ENCODE data around the gene GHDC. TPM values are rescaled to one million over a fixed set of nuclear protein-coding genes. Genes with fewer than 3 reads are reported as not detected.

GHDC gene
- total RNA-seq, 1 donor from 2014 or later, result 8.4 TPM

GRCh38 chr17:42179335-42179734, 15.0 kb downstream of the GHDC start:
- H3K36me3 ChIP-seq, result no peaks in the 10 kb centered on the region
- H3K4me3 ChIP-seq, result no peak overlapping the region
- peaks cover 37% of the 10 kb centered on the region for H3K4me1 ChIP-seq
- no peak for TF ChIP-seq CTCF (IDR thresholded peaks at IDR 0.05; ENCODE audit: borderline replicate concordance)
- H3K27ac ChIP-seq (replicated peaks), result no peak overlapping the region
- intact Hi-C loops (cut with micrococcal nuclease), result no loop called here
- H3K9me3 ChIP-seq (replicated peaks), result no peaks in the 10 kb centered on the region
- no peak for DNase-seq
- peaks cover 34% of the 10 kb centered on the region for H3K27me3 ChIP-seq (ENCODE audit: low read depth)

- H3K27me3 ChIP-seq (ENCODE audit: low read depth), result peaks cover 34% of the 10 kb centered on the region
- no peaks in the 10 kb centered on the region for H3K9me3 ChIP-seq (replicated peaks)
- no peak overlapping the region for H3K27ac ChIP-seq (replicated peaks)
- H3K36me3 ChIP-seq, result no peaks in the 10 kb centered on the region
- TF ChIP-seq CTCF (IDR thresholded peaks at IDR 0.05; ENCODE audit: borderline replicate concordance), result no peak
- intact Hi-C loops (cut with micrococcal nuclease), result no loop called here
- peaks cover 35% of the 10 kb centered on the region for H3K4me1 ChIP-seq
- no peak for DNase-seq
- H3K4me3 ChIP-seq, result no peak overlapping the region
Measured at GRCh38 chr17:42178817-42179216, 15.5 kb downstream of the GHDC start.

- intact Hi-C loops (cut with micrococcal nuclease), result no loop called here
- no peak overlapping the region for H3K27ac ChIP-seq (replicated peaks)
- no peak for TF ChIP-seq CTCF (IDR thresholded peaks at IDR 0.05; ENCODE audit: borderline replicate concordance)
- DNase-seq, result no peak
- no peaks in the 10 kb centered on the region for H3K36me3 ChIP-seq
- no peaks in the 10 kb centered on the region for H3K9me3 ChIP-seq (replicated peaks)
- H3K4me1 ChIP-seq, result peaks cover 25% of the 10 kb centered on the region
- H3K4me3 ChIP-seq, result no peak overlapping the region
- peaks cover 34% of the 10 kb centered on the region for H3K27me3 ChIP-seq (ENCODE audit: low read depth)
Measured at GRCh38 chr17:42177684-42178083, 16.6 kb downstream of the GHDC start.

- Histone ChIP-seq H3K36me3 (no peaks in the 10 kb centered on the region), H3K4me3 (no peak overlapping the region), H3K9me3 (replicated peaks) (no peaks in the 10 kb centered on the region), H3K4me1 (no peaks in the 10 kb centered on the region), H3K27me3 (ENCODE audit: low read depth) (peaks cover 3% of the 10 kb centered on the region), H3K27ac (replicated peaks) (no peak overlapping the region)
- intact Hi-C loops (cut with micrococcal nuclease), result no loop called here
- no peak for DNase-seq
- no peak for TF ChIP-seq CTCF (IDR thresholded peaks at IDR 0.05; ENCODE audit: borderline replicate concordance)
Measured at GRCh38 chr17:42174126-42174783, 20.0 kb downstream of the GHDC start.

- DNase-seq, result no peak
Measured at GRCh38 chr17:42171831-42172230, 22.5 kb downstream of the GHDC start.

More at GRCh38 chr17:42171831-42172230, 22.5 kb downstream of the GHDC start:
- H3K36me3 ChIP-seq, result no peaks in the 10 kb centered on the region
- intact Hi-C loops (cut with micrococcal nuclease), result no loop called here
- TF ChIP-seq CTCF (IDR thresholded peaks at IDR 0.05; ENCODE audit: borderline replicate concordance), result peak; percentile 21
- H3K27me3 ChIP-seq (ENCODE audit: low read depth), result no peaks in the 10 kb centered on the region
- H3K27ac ChIP-seq (replicated peaks), result peak overlapping the region; percentile 25
- no peak overlapping the region for H3K4me3 ChIP-seq
- H3K9me3 ChIP-seq (replicated peaks), result no peaks in the 10 kb centered on the region
- no peaks in the 10 kb centered on the region for H3K4me1 ChIP-seq
